ENCODE data around the gene JAG1.

GRCh38 chr20:10667077-10667401 lies 6.8 kb downstream of the JAG1 start:
- TF ChIP-seq CTCF (IDR thresholded peaks at IDR 0.05), result no peak
- no peak for TF ChIP-seq ZFX (IDR thresholded peaks at IDR 0.05; ENCODE audit: borderline replicate concordance)
